Astrocyte (in vitro differentiated cells and primary cell): ENCODE results near the gene AHNAK2.

ENCODE experiments used
- EZH2 ChIP-seq: IDR thresholded peaks from 2 replicates; pipeline ENCODE4 v1.6.1; 2012; ENCODE audit warnings: mild to moderate bottlenecking, low read length, inconsistent platforms; ENCODE audit not compliant: insufficient read depth
- TF ChIP-seq, protein P1 (sequence below): IDR thresholded peaks from 2 replicates; pipeline ENCODE4 v1.5.1; 2011; ENCODE audit warnings: low read depth, mild to moderate bottlenecking, inconsistent platforms, low read length, moderate library complexity; ENCODE audit not compliant: insufficient read depth

DNA sequence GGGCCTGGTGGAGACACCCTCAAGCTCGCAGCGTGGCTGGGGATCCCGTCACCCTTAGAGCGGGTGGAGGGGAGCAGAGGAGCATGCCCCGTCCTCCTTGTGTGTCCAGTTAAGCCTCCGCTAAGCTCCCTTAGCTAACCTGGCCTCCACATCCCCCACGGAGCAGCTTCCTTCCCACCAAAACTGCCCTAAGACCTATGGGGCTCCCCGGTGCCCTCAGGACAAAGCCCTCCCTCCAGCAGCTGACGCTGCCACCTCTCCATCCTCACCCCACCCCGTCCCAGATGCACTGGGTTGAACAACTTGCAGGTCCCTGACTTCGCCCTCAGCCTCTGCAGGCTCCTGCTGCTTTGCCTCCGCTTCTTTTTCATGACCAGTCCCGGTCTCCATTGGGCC, 4.0 kb downstream of the AHNAK2 start:
- TF ChIP-seq EZH2, result no peak
- TF ChIP-seq, protein P1, sequence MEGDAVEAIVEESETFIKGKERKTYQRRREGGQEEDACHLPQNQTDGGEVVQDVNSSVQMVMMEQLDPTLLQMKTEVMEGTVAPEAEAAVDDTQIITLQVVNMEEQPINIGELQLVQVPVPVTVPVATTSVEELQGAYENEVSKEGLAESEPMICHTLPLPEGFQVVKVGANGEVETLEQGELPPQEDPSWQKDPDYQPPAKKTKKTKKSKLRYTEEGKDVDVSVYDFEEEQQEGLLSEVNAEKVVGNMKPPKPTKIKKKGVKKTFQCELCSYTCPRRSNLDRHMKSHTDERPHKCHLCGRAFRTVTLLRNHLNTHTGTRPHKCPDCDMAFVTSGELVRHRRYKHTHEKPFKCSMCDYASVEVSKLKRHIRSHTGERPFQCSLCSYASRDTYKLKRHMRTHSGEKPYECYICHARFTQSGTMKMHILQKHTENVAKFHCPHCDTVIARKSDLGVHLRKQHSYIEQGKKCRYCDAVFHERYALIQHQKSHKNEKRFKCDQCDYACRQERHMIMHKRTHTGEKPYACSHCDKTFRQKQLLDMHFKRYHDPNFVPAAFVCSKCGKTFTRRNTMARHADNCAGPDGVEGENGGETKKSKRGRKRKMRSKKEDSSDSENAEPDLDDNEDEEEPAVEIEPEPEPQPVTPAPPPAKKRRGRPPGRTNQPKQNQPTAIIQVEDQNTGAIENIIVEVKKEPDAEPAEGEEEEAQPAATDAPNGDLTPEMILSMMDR, result no peak
